Hippocampal formation (tissue), 2 donors: ENCODE measurements around the gene FCMR.

Source experiments
- DNase-seq, 2 donors: peaks; one replicate each; lab custom pipeline; 2025; lab: John Stamatoyannopoulos, UW

The FCMR gene, protein sequence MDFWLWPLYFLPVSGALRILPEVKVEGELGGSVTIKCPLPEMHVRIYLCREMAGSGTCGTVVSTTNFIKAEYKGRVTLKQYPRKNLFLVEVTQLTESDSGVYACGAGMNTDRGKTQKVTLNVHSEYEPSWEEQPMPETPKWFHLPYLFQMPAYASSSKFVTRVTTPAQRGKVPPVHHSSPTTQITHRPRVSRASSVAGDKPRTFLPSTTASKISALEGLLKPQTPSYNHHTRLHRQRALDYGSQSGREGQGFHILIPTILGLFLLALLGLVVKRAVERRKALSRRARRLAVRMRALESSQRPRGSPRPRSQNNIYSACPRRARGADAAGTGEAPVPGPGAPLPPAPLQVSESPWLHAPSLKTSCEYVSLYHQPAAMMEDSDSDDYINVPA

DNA sequence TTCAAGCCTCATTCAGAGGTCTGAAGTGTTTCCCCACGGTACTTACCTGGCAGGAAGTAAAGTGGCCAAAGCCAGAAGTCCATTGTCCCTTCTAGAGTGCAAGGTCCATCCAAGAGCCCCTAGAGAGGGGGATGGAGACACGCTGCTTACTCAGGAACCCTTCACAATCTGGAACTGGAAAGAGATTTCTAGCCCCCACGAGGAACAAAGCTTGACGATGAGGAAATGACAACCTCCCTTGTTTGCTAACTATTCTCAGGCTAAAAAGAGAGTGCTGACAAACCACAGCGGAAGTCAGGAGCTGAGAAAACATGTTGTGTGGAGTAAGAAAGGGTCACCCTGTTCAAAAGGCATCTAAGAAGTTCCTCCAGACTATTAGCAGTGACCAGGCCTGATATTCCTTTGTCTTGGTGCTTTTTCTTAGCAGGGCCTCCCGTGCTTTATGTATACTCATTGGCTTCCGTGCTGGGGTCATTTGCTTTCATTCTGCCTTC lies at the start of gene FCMR:
TSS of gene FCMR (minus strand) at position 170 of the 494 bp plus-strand sequence. CDS start at position 83, 87 bp downstream.
- peak in 1 of 2 donors; percentile 30 for DNase-seq

DNA sequence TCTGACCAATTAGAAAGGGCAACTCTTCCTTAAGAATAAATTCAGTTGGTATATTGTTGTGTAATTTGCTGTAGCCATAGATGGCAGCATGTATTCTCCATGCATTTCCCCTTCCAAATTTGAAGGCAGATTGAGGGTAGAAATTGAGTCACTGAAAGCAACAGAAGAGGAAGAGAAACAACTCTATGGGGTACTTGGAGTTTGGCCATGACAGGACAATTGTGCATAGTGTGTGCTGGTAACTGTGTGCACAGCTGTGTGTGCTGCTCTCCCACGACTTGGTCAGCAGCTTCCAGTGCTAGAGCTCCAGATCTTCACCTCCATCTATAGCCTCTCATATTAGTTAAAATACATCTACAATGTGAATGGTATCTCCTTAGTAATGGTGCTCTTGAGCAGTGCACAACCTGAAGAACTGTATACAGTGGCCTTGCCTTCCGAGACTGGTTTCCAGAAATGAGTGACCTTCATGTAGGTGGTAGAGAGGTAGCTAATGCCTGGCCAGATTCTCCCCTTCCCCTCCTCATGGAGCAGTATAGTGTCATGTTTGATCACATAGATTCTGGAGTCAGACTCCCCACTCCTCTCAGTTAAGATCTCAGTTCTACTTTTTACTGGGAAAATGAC lies 49.4 kb upstream of the FCMR start:
- no peak for DNase-seq

DNA sequence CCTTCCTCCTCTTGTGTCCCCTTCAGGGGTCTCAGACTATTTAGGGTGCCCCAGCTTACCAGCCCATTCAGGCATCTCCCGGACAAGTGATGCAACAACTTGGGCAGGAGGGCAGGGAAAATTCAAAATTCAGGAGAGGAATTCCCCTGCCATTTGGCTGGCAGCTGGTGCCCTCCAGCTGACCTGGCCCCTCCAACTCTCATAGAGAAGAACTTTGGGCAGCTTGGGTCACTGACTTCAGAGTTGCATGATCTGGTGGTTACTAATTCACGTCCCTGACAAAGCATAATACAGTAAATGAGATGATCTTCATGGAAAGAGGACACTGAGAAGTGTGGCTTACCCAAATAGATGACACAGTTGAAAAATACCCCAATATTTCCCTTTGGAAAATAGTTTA lies 48.7 kb upstream of the FCMR start, which contains the start of gene FCAMR:
TSS of gene FCAMR (minus strand) at position 15 of the 400 bp plus-strand sequence. CDS start 335 bp downstream, outside the sequence.
- no peak for DNase-seq

DNA sequence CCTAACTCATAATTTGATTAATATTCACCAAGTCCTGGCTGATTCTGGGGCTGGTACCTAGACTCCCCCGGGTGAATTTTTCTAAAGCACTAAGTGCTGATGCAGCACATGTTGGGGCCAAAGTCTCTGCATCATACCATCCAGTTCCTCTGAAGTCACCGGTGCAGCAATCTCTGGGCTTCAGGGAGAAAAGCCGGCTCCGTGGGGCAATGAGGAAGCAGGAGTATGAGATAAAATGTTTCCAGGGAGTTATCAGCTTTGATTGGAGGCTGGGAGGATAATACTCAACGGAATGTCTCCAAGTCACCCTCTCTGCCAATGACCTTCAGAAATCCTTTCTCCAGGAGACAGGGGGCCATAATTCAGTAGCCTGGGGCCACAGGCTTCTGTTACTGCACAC lies 47.3 kb upstream of the FCMR start:
- no peak for DNase-seq

DNA sequence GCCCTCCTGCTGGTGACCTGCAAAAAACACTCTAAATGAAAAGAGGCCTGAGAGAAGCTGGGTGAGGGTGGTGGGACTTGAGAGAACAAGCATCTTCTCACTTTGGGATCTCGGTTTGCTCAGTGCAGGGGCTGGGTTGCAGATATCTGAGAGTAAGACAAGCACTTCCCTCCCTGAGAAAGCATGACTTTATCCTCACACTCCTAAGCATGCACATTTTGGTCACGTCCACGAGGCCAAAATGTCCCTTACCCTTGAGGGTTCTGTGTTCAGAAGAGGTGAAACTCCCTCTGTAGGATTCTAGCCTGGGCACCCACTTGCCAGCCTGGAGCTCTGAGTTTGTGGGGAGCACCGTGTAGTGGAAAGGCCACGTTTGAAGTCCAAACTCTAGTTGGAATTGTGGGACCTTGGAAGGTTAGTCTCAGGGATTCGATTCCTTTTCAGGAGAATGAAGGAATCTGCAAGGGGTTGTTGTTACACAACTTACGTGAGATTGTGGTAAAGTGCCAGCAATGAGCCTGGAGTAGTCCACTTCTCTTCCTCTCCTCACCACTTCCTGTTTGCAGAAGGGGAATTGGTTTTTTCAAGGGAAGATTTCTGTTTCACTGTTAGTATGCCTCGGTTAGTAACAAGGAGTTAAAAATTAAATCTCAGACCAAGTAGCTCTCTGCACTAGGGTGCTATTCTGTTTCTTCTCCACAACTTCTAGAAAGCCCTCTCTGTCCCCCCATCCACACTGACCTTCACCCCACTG lies 45.5 kb upstream of the FCMR start:
- DNase-seq: no peak

DNA sequence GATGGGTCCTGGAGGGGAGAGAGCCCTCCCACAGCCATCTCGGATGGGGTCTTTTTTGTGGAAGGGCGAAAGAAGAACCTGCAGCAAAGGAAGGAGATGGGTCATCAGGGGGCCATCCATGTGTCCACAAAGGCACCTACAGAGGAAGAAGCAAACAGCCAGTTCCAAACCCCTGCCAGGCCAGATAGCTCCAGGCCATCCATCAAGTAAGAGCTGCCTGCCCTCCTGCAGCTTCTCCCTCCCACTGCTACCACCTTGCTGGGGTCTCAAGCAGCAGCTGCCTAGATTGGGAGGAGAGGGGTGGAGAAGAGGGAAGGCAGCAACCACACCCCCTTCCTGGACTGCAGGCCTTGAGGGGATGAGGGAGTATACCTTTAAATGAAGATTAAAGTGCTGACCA lies 44.0 kb upstream of the FCMR start:
- no peak for DNase-seq

DNA sequence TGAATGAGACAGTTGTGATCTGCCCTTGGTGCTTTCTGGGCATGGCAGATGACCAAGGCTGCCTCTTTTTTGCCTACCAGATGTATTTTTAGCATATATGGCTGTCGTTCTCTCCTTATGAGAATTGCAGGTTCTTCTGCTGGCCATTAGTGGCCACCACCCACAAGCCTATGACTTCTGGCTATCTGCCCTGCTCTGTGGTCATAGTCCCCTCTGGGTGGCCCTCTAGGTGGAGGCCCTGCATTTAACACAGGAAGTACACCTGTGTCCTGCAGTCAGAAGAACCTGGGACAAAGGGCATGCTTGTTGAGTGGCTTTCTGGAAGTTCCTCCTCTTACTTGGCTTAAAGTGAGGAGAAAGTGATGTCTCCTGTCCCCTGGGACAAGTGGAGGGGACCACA lies 42.0 kb upstream of the FCMR start:
- no peak for DNase-seq

DNA sequence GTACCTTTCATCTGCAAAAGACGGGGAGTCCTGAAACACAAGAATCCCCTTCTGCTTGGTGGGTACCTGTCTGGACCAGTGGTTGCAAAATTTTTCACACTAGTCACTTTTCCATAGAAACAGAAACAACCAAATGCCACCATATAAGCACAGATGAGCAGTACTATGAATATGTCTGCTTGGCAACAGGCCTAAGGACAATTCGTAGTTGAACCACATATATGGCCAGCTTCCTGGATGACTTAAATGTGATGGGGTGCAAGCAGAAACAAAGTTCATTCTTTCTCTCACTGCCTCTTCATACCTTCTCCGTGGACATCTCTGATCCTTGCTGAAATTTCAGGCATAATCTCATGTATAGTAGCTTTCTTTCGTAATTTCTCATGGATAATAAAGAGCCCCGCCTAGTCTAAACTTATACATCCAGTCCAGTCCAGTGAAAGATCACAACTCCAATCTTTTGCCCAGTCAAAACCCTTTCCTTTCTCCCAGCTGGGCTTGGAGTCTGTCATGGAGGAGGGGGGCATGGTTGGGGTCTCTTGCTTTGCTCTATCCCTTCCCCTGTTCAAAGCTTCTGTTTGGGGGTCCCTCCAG lies 41.5 kb upstream of the FCMR start:
- DNase-seq: no peak

DNA sequence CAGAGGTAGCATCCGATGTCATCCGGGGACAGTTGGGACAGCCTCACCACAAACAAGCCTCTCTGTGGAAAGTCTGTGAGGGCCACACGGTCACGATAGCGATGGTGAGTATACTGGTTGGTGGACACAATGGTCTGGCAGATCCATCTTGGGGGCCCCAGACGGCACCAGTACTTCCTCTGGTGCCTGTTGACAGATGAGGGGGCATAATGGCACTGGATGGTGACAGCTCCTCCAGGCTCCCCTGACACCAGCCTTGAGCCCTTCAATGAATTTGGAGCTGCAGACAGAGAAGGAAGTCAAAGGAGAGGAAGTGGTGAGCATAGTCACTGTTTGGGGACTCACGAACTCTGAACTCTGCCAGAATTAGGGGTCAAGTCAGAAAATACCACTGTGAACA lies 40.5 kb upstream of the FCMR start:
- no peak for DNase-seq

DNA sequence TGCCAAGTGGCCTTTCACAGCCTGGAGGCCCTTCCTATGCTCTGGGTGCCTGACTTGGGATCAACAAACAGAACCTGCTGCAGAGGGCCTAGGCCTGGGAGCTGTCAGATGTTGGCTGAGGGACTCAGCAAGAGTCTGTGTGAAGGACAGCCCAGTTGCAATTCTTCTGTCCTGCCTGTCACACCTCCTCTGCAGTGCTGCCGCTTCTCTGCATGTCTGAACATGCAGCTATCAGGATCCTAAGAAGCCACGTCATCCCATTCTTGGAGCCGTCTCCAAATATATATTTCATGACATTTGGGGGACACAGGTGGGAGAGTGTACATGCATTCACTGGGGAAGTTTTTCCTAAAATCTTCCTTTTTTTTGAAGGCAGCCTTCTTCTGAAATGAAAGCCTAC lies 39.9 kb upstream of the FCMR start:
- no peak for DNase-seq

DNA sequence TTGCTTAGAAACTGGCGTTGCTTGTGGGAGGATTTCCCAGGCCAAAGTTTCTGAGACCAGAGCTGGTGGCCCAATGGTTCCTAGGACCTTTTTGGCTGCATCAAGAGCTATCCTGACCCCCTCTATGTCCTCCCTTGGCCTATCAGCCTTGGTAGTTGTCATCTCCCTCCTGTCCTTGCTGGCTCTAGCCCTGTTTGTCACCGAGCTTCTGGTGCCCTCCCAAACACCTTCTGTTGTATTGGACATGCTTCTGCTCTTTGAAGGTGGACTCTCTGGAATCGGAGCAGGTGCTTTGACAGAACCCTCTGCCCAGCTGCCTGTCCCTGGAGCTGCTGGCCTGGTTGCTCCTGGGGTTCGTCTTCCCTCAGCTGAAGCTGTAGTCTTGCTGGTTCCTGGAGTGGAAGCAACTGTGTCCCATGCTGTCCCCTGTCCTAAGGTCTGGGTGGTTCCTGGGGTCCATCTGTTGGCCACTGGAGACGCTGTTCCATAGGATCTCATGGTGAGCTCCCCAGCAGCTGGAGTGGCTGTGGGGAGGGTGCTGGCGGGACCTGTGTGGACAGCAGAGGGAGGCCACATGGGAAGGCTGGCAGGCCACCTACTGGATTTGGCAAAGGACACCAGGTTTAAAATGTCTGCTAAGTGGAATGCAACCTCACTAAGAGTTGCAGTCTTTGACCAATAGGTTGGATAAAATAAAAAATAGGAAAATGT lies 39.1 kb upstream of the FCMR start:
- no peak for DNase-seq

DNA sequence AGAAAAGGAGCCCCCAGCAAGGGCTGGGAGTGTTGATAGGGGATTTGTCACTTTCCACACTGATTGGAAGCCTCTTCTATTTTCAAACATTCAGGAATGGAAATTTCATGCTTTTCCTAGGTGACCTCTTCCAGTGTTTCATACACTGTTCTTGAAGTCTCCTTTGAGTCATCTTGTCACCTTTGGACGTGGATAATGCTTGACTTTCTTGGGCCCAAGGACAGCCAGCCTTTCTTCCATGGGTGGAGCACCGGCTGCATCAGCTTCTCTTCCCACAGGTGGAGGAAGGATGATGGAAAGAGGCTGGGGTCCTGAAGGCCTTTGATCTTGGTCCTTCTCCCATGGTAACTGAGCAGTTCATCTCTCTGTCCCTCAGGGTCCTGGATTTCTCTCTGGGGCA lies 36.4 kb upstream of the FCMR start:
- no peak for DNase-seq

DNA sequence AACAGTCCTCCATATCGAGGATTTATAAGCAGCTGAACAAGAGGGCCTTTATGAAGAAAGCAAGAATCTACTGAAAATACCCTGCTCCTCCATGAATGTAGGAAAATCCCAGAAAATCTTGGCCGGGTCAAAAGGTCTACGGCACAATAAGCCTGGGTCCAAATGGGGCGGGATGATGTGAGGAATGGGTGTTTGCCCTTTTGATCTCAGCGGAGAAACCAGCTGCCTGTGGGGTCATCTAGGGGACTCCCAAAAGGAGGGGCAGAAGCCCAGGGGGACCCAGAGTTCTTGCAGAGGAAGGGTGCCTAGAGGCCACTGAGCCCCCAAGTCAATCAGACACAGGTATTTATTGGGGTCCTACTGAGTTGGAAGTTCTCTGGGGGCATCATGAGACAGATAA lies 35.9 kb upstream of the FCMR start:
- DNase-seq: no peak

DNA sequence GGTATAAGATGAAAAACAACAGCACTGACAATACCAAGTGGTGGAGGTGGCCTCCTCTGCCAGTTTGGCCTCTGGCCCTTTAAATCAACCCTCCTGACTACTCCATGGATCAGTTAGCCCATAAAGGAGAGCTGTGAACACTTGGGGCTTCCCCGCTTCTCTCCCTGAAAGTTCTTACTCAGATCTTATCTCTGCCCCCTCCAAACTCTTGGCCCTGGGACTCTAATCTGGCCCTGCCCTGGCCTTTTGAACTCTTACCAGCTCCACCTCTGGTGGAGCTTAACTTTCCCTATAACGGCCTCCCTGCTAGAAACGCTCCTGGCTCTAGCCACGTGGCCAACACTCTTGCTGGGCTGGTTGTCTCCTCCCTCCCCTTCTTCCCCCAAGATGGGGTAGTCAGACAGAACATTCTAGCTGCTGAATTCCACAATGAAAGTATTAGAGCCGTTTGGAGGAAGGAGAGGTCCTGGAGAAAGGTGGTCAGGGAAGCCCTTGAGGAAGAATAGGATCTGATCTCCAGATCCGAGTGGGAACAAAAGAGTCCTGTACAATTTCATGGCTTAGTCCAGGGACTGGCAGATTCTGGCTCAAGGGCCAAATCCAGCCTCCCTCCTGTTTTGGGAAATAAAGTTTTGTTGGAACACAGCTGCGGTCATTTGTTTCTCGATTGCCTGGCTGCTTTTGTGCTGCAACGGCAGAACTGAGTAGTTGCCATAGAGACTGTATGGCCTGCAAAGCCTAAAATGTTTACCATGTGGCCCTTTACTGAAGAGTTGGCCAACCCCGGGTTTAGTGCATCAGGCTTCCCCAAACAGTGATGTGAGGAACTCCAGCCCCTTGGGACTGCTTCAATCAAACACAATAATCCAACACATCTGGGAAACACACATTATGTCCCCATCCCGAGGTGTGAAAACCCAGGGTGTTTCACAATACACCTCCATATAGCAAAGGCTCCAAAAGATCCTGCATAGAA lies 34.0 kb upstream of the FCMR start:
- no peak for DNase-seq

DNA sequence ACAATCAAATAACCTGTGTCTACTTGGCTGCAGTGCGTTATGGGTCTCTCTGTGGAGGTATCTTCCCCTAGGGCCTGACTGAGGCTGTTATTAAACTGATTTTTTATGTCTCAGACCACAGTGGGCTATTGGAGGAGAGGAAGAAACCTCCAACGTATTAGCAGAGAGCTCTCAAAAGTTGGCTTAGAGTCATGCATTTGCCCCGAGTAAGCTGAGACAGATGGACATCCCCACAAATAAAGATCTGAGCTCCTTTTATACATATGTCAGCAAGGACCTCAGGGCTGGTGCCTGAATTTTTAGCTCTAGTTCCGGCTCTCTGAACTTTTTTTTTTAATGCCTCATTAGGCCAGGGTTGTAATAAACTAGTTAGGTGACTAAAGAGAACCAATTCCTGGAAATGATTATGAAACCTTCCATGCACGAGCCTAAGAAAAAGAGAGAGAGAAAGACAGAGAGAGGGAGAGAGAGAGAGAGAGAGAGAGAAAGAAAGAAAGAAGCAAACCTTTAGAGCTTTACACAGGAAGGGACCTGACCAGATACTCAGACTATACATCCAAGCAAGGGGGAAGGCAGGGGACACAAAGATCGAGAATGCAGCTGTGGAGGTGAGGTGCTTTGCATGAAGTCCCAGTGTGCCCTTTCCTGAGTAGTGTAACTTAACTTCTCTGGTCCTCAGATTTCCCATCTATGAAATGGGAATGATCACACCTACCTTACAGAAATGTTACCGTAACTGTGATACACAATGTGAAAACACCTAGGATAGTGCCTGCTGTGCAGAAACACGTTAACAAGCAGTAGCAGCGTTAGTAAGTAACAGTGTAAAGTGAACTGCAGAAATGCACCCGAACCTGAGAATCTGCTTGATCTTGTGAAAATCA lies 33.0 kb upstream of the FCMR start:
- DNase-seq: no peak

DNA sequence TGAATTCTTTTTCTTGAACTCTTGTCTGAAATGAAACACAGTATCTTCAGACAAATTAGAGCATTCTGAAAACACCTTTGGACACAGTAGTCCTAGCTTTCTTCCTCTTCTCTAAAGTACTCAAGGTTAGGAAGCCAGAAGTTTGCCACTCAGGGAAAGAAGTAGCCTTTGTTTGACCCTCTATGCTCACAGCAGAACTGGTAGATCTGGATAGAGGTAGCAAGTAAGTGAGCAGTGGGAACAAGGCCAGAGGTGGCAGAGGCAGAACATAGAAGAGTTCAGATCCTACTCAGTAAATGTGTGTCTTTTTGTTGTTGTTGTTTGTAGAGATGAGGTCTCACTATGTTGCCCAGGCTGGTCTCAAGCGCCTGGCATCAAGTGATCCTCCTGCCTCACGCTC lies 31.9 kb upstream of the FCMR start:
- DNase-seq: no peak

DNA sequence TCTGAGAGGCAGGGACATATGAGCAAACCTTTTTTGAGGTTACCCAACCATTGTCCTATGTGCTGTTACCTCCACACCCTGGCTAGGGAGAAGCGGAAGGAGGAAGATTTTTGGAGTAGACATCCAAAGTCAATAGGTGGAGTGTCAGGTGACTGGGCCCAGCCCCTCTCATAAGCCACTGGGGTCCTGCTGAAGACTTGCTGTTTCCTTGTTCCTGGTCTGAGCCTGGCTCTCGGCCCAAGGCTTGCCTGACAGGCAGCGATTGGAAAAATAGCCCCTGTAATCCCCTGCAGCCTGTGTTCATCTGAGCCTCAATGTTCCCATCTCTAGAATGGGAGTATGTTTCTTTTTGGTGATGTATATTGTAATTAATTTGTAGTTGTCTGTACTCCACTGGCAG lies 31.4 kb upstream of the FCMR start:
- no peak for DNase-seq

DNA sequence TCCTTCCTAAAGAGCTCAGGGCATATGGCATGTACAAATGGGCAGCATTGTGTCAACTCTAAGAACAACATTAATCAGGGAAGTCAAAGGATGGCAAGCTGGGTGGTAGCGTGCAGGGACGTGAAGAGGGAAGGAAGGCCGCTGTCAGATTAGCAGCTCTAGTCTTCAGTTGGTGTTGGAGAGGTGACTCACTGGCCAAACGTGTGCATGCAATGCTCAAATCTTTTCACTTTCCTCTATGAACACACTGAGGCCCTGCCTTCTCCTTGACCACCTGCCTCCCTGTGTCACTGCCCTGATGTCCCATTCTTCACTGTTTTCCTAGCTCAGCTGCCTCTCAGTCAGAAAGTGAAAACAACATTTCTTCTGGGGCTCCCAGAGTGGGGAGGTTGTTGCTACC lies 30.4 kb upstream of the FCMR start:
- no peak for DNase-seq

DNA sequence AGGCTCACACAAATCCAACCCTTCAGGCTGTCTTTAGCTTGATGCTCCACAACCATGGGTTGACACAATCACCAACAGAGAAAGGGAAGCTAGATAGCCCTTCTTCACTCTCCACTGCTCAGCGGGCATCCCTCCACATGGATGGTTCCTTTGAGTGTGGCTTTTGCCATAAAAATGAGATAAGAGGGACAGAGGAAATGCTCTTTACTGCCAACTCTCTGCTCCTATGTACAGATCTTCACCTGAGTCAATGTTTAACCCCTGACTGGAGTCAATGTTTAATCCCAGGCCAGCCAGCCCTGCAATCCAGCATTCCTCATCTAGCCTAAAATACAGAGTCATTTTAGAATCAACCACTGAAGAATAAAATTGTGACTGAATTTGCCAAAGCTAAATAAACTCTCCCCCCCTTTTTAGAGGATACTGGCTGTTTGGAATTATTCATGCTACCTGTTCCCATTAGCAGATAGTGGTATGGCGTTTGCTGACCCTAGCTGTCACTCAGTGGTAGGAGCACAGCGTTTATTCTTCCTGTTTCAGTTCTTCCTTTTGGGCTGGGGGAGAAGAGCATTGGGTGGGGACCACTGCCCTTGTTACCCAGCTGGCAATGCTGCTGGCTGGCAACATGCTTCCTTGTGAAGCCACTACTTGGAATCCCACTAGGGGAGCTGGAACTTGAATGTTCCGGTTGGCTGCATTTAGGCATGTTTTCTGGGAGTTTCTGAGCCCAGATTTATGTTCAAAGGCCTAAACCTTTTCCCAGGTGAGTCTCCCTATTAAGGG lies 29.8 kb upstream of the FCMR start:
- no peak for DNase-seq
